Thyroid gland (tissue), 4 donors: ENCODE results near the gene ATAD1. TPM values are rescaled to one million over a fixed set of nuclear protein-coding genes. Genes with fewer than 3 reads are reported as not detected.

Source experiments
- DNase-seq, 2 donors: peaks; one replicate each; pipeline ENCODE4 v3.0.0-alpha.2; 2019
- H3K27ac ChIP-seq, 3 donors: fragments of 200-600 bp; sonication (generic); 1 replicate in 2 of 3; 2 replicates in 1 of 3; pipeline ENCODE4 v1.5.1; 2016 to 2019; ENCODE audit warnings: mild to moderate bottlenecking in 1 of 3, moderate library complexity in 1 of 3
- H3K27me3 ChIP-seq: fragments of 200-600 bp; sonication (generic); one replicate; pipeline ENCODE4 v1.5.1; 2019
- H3K36me3 ChIP-seq, 2 donors: fragments of 200-600 bp; sonication (generic); one replicate each; pipeline ENCODE4 v1.5.1; 2016 to 2019
- H3K4me1 ChIP-seq, 2 donors: fragments of 200-600 bp; sonication (generic); one replicate each; pipeline ENCODE4 v1.5.1; 2017 to 2019
- H3K4me3 ChIP-seq, 3 donors: fragments of 200-600 bp; sonication (generic); replicated peaks in 1 of 3; 1 replicate in 2 of 3; 2 replicates in 1 of 3; pipeline ENCODE4 v1.5.1; 2016; ENCODE audit warnings: mild to moderate bottlenecking in 1 of 3
- H3K9me3 ChIP-seq: fragments of 200-600 bp; sonication (generic); one replicate; pipeline ENCODE4 v1.5.1; 2017
- CTCF ChIP-seq, 6 experiments: fragments of 200-600 bp in 3 of 6; fragments of 450-650 bp in 3 of 6; sonication (generic) in 3 of 6; IDR thresholded peaks; one replicate each; pipeline ENCODE4 v1.5.1; 2016 to 2019; ENCODE audit warnings: antibody characterized with exemption in 6 of 6, mild to moderate bottlenecking in 2 of 6, inconsistent platforms in 1 of 6, moderate library complexity in 1 of 6
- POLR2A ChIP-seq, 2 donors: fragments of 450-650 bp; IDR thresholded peaks; one replicate each; pipeline ENCODE4 v1.6.1; 2017; ENCODE audit warnings: antibody characterized with exemption in 2 of 2, mild to moderate bottlenecking in 2 of 2, moderate library complexity in 1 of 2
- WGBS, 2 donors: methylation state at CpG; one replicate each; pipeline ENCODE4 v1.1.5; 2017; 5-methylcytosine and 5-hydroxymethylcytosine counted together
- intact Hi-C: fragments of 100-400 bp; cut with DNase I; formaldehyde crosslinking; loops from one replicate; pipeline ENCODE4 v1.15.1; 2023
- total RNA-seq, 4 donors: library from RNA; depleted of rRNA; stranded (reverse); fragments of >200 nt; gene quantifications; one replicate each; pipeline ENCODE4 v1.2.3, GENCODE V29; 2016

The ATAD1 gene
- total RNA-seq, 4 donors from 2014 or later: 40.3 to 72.1 (median 53.7) TPM

- Histone ChIP-seq H3K4me3 (no peak overlapping the region), H3K27me3 (no peaks in the 10 kb centered on the region), H3K36me3 (peaks cover 0 to 12% of the 10 kb centered on the region in 2 donors), H3K27ac (no peak overlapping the region), H3K9me3 (no peaks in the 10 kb centered on the region), H3K4me1 (no peaks in the 10 kb centered on the region)
- intact Hi-C loops: no loop called here
- no peak for DNase-seq
- TF ChIP-seq POLR2A (IDR thresholded peaks at IDR 0.05) (no peak), CTCF (IDR thresholded peaks at IDR 0.05) (no peak)
- 84 to 91% methylated on average over 2 of the region's 2 CpGs for WGBS, 2 donors
These were observed 56.1 kb downstream of the ATAD1 start for GRCh38 chr10:87761892-87762291.

DNA sequence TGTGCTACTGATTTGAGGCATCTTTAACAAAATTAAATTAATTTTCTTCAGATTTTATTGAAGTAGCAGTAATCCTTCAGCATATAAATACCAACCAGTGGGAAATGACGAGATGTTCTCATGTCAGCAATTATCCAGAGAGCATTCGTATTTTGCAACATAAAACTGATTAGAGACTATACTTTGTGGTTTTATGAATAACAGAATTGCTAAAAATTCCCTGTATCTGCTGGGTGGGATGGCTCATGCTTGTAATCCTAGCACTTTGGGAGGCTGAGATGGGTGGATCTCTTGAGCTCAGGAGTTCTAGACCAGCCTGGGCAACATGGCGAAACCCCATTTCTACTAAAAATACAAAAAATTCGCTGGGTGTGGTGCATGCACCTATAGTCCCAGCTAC lies 56.9 kb downstream of the ATAD1 start:
- H3K4me1 ChIP-seq: no peaks in the 10 kb centered on the region
- no peaks in the 10 kb centered on the region for H3K9me3 ChIP-seq
- intact Hi-C loops: no loop called here
- no peaks in the 10 kb centered on the region for H3K27me3 ChIP-seq
- TF ChIP-seq CTCF (IDR thresholded peaks at IDR 0.05): no peak
- no peak for TF ChIP-seq POLR2A (IDR thresholded peaks at IDR 0.05)
- WGBS, 2 donors: 94 to 98% methylated on average over 4 of the region's 4 CpGs
- H3K4me3 ChIP-seq: no peak overlapping the region
- peaks cover under 1 to 8% of the 10 kb centered on the region in 2 donors for H3K36me3 ChIP-seq
- no peak for DNase-seq
- H3K27ac ChIP-seq: no peak overlapping the region

DNA sequence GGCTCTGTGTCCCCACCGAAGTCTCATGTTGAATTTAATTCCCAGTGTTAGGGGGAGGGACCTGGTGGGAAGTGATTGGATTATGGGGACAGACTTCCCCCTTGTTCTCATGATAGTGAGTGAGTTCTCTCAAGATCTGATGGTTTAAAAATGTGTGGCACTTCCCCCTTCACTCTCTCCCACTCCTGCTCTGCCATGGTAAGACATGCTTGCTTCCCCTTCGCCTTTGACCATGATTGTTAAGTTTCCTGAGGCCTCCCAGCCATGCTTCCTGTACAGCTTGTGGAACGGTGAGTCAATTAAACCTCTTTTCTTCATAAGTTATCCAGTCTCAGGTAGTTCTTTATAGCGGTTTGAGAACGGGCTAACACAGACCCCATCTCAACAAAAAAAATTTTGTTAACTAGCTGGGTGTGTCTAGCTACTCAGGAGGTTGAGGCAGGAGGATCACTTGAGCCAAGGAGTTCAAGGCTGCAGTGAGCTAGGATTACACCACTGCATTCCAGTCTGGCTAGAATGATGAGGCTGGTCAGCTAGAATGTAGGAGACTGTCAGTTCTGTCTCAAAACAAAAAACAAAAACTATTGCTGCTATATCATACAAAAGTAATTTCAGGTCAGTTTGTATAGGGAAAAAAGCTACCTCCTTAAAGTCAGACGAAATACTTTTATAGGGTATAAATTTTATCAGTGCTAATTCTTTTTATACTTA lies 57.7 kb downstream of the ATAD1 start:
- no peak for TF ChIP-seq POLR2A (IDR thresholded peaks at IDR 0.05)
- no peak for TF ChIP-seq CTCF (IDR thresholded peaks at IDR 0.05)
- Histone ChIP-seq H3K4me1 (no peaks in the 10 kb centered on the region), H3K27ac (no peak overlapping the region), H3K27me3 (no peaks in the 10 kb centered on the region), H3K36me3 (peaks cover 2 to 11% of the 10 kb centered on the region in 2 donors), H3K4me3 (no peak overlapping the region), H3K9me3 (no peaks in the 10 kb centered on the region)
- 88% methylated on average over 6 of the region's 6 CpGs for WGBS, 2 donors
- DNase-seq: no peak
- intact Hi-C loops: no loop called here

GRCh38 chr10:87759551-87759950 lies 58.5 kb downstream of the ATAD1 start:
- H3K27me3 ChIP-seq: no peaks in the 10 kb centered on the region
- no peaks in the 10 kb centered on the region for H3K4me1 ChIP-seq
- no peak for TF ChIP-seq POLR2A (IDR thresholded peaks at IDR 0.05)
- no peak for TF ChIP-seq CTCF (IDR thresholded peaks at IDR 0.05)
- DNase-seq: no peak
- intact Hi-C loops: no loop called here
- H3K9me3 ChIP-seq: no peaks in the 10 kb centered on the region
- H3K36me3 ChIP-seq: peaks cover 2 to 7% of the 10 kb centered on the region in 2 donors
- H3K27ac ChIP-seq: no peak overlapping the region
- no peak overlapping the region for H3K4me3 ChIP-seq

DNA sequence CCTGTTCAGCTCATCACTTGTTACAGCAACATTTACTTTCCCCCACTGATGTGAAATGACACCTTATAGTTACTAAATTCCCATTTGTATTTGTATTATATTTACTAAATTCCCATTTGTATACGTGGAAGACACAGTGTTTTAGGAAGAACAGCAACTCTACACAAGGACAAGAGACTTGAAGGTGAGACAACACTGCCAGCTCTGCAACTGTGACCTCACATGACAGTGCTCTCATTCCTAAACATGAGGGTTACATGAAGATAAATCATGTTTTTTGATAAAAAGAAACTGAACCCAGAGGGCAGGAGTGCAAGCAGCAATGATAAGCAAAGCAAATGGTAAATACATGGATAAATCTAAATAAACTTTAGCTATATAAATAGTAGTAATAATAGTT lies 60.3 kb downstream of the ATAD1 start:
- TF ChIP-seq POLR2A (IDR thresholded peaks at IDR 0.05) (no peak), CTCF (IDR thresholded peaks at IDR 0.05) (no peak)
- Histone ChIP-seq H3K36me3 (peaks cover 2 to 13% of the 10 kb centered on the region in 2 donors), H3K4me3 (no peak overlapping the region), H3K4me1 (no peaks in the 10 kb centered on the region), H3K9me3 (no peaks in the 10 kb centered on the region), H3K27me3 (no peaks in the 10 kb centered on the region), H3K27ac (no peak overlapping the region)
- intact Hi-C loops: no loop called here
- DNase-seq: no peak
- WGBS, 2 donors: 97 to 100% methylated on average over 1 of the region's 1 CpG
